ENCODE data around the gene ZNF682. TPM values are rescaled to one million over a fixed set of nuclear protein-coding genes. Genes with fewer than 3 reads are reported as not detected.
"Not testable (repeated sequence)": the region's sequence is repeated elsewhere in the genome, so short reads cannot be mapped to it uniquely, and the experiment has no call there.

The ZNF682 gene
- total RNA-seq, 1 experiment from 2014 or later, result 23.0 TPM

DNA sequence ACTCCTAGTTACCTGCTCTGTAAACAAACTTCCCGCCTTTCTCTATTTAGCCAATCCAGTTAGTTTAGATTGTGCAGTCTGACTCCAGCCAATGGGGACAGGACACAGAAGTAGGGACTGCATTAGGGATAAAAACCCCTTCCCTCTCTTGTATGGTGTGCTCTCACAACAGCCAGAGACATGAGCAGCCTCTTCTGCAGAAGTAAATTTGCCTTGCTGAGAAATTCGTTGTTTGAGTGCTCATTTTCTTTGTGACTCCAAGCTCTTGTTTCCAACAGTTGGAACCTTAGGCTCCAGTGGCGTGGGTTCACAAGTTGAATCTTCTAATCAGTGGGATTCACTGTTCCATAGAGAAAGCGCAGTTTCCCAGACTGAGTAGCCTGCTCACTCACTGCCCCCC is 72.4 kb downstream of the ZNF682 start:
- no peak for DNase-seq
- H3K4me2 ChIP-seq (ENCODE audit: insufficient read depth, insufficient read length, low read length), result no peak overlapping the region
- peaks cover 56 to 72% of the 10 kb centered on the region in 2 experiments for H3K9me3 Mint-ChIP-seq
- no peak overlapping the region for H2BK120ac ChIP-seq (ENCODE audit: low read depth, low read length, poor library complexity, severe bottlenecking)
- no peak overlapping the region for H3K18ac ChIP-seq (ENCODE audit: insufficient read length, low read depth, low read length)
- no peaks in the 10 kb centered on the region for H3K27me3 ChIP-seq (ENCODE audit: insufficient read depth, low read length)
- no peak overlapping the region for H2AFZ ChIP-seq (ENCODE audit: low read length)
- peaks cover 2% of the 10 kb centered on the region; the same call in 1 of the 2 replicates for H3K27me3 Mint-ChIP-seq (ENCODE audit: low read depth)
- no peak overlapping the region for H3K4me3 Mint-ChIP-seq
- H3T11ph ChIP-seq (ENCODE audit: low read length), result no peak overlapping the region
- H4K20me1 ChIP-seq (ENCODE audit: control insufficient read depth, insufficient read depth, insufficient read length), result no peaks in the 10 kb centered on the region
- no peak overlapping the region for H3K4ac ChIP-seq (ENCODE audit: low read depth, low read length)
- no peaks in the 10 kb centered on the region for H3K79me1 ChIP-seq (ENCODE audit: insufficient read depth, low read depth, low read length, poor library complexity, severe bottlenecking)
- no peak overlapping the region for H2BK20ac ChIP-seq (ENCODE audit: low read depth, low read length, poor library complexity, severe bottlenecking)
- peaks cover 0 to 2% of the 10 kb centered on the region in 2 experiments; a peak in 1 of 4 replicates for H3K4me1 Mint-ChIP-seq
- TF ChIP-seq, protein P1, sequence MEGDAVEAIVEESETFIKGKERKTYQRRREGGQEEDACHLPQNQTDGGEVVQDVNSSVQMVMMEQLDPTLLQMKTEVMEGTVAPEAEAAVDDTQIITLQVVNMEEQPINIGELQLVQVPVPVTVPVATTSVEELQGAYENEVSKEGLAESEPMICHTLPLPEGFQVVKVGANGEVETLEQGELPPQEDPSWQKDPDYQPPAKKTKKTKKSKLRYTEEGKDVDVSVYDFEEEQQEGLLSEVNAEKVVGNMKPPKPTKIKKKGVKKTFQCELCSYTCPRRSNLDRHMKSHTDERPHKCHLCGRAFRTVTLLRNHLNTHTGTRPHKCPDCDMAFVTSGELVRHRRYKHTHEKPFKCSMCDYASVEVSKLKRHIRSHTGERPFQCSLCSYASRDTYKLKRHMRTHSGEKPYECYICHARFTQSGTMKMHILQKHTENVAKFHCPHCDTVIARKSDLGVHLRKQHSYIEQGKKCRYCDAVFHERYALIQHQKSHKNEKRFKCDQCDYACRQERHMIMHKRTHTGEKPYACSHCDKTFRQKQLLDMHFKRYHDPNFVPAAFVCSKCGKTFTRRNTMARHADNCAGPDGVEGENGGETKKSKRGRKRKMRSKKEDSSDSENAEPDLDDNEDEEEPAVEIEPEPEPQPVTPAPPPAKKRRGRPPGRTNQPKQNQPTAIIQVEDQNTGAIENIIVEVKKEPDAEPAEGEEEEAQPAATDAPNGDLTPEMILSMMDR (conservative IDR thresholded peaks at IDR 0.05), result no peak
- no peaks in the 10 kb centered on the region for H3K79me2 ChIP-seq (ENCODE audit: insufficient read depth, low read length)
- no peak overlapping the region for H3K9ac ChIP-seq (ENCODE audit: extremely low read depth, insufficient read length, low read length)
- H2BK12ac ChIP-seq (ENCODE audit: insufficient read length, low read depth, low read length), result no peak overlapping the region
- no CpG with 5 or more reads among the region's 4 CpGs for WGBS (ENCODE audit: extremely low coverage, insufficient read length, low lambda C conversion rate)
- H4K91ac ChIP-seq (ENCODE audit: insufficient read length, low read depth, low read length), result no peak overlapping the region
- no peaks in the 10 kb centered on the region for H3K9me3 ChIP-seq (ENCODE audit: control insufficient read depth, low read depth, low read length)
- H4K5ac ChIP-seq (ENCODE audit: insufficient read length, low read depth, low read length), result no peak overlapping the region
- H2BK5ac ChIP-seq (ENCODE audit: insufficient read length, low read length), result no peak overlapping the region
- no peak overlapping the region for H4K8ac ChIP-seq (replicated peaks; ENCODE audit: insufficient read length, low read depth, low read length)
- H3K27ac ChIP-seq (ENCODE audit: insufficient read length, low read depth, low read length), result no peak overlapping the region
- peaks cover 17 to 29% (median 28%) of the 10 kb centered on the region in 3 experiments for H3K36me3 Mint-ChIP-seq (ENCODE audit: insufficient read depth in 1 of 3, low read depth in 3 of 3)
- H2AK5ac ChIP-seq (ENCODE audit: insufficient read length, low read length), result no peak overlapping the region
- no peaks in the 10 kb centered on the region for H3K4me1 ChIP-seq (ENCODE audit: insufficient read depth, low read length)
- no peak overlapping the region for H3K23ac ChIP-seq (ENCODE audit: insufficient read length, low read depth, low read length)
- H3K56ac ChIP-seq (ENCODE audit: insufficient read length, low read depth, low read length), result no peak overlapping the region
- no peak overlapping the region for H2BK15ac ChIP-seq (ENCODE audit: low read depth, low read length)
- H3K27ac Mint-ChIP-seq, result no peak overlapping the region
- no peaks in the 10 kb centered on the region for H3K23me2 ChIP-seq (ENCODE audit: insufficient read length, low read depth, low read length, poor library complexity, severe bottlenecking)
- H3K14ac ChIP-seq (ENCODE audit: insufficient read depth, low read length), result no peak overlapping the region

DNA sequence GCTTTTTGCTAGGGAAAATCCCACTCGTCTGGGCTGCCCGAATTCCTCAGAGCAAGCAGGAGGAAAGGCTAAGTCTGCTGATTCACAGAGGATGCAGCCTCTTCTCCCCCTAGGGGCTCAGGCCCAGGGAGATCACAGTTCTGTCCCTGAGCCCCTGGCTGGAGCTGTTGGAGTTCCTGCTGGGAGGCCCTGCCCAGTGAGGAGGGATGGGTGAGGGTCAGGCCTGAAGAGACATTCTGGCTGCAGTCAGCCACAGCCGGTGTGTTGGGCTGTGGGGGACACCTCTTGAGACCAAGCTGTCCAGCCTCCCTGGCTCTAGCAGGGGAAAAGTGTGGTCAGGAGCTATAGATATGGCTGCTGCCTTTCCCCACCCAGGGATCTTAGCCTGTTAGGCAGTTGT is 73.2 kb downstream of the ZNF682 start:
- H3K4me3 Mint-ChIP-seq; H3K23me2 ChIP-seq (ENCODE audit: insufficient read length, low read depth, low read length, poor library complexity, severe bottlenecking); H4K91ac ChIP-seq (ENCODE audit: insufficient read length, low read depth, low read length); H4K8ac ChIP-seq (replicated peaks; ENCODE audit: insufficient read length, low read depth, low read length); H3K79me1 ChIP-seq (ENCODE audit: insufficient read depth, low read depth, low read length, poor library complexity, severe bottlenecking); H3K27me3 ChIP-seq (ENCODE audit: insufficient read depth, low read length); H3K4me1 Mint-ChIP-seq; H3K4me1 ChIP-seq (ENCODE audit: insufficient read depth, low read length); DNase-seq; H2BK5ac ChIP-seq (ENCODE audit: insufficient read length, low read length); H3K79me2 ChIP-seq (ENCODE audit: insufficient read depth, low read length); H3K9ac ChIP-seq (ENCODE audit: extremely low read depth, insufficient read length, low read length); H2BK12ac ChIP-seq (ENCODE audit: insufficient read length, low read depth, low read length); H3K4me2 ChIP-seq (ENCODE audit: insufficient read depth, insufficient read length, low read length); H3K56ac ChIP-seq (ENCODE audit: insufficient read length, low read depth, low read length); H3K27ac Mint-ChIP-seq; H4K5ac ChIP-seq (ENCODE audit: insufficient read length, low read depth, low read length); H3T11ph ChIP-seq (ENCODE audit: low read length); H3K9me3 ChIP-seq (ENCODE audit: control insufficient read depth, low read depth, low read length); H2AFZ ChIP-seq (ENCODE audit: low read length); H3K23ac ChIP-seq (ENCODE audit: insufficient read length, low read depth, low read length); H2AK5ac ChIP-seq (ENCODE audit: insufficient read length, low read length); H3K14ac ChIP-seq (ENCODE audit: insufficient read depth, low read length); H2BK120ac ChIP-seq (ENCODE audit: low read depth, low read length, poor library complexity, severe bottlenecking); H2BK15ac ChIP-seq (ENCODE audit: low read depth, low read length); H2BK20ac ChIP-seq (ENCODE audit: low read depth, low read length, poor library complexity, severe bottlenecking); H3K4ac ChIP-seq (ENCODE audit: low read depth, low read length); H3K27ac ChIP-seq (ENCODE audit: insufficient read length, low read depth, low read length); H4K20me1 ChIP-seq (ENCODE audit: control insufficient read depth, insufficient read depth, insufficient read length); H3K18ac ChIP-seq (ENCODE audit: insufficient read length, low read depth, low read length); H3K27me3 Mint-ChIP-seq (ENCODE audit: low read depth): not testable (repeated sequence)
- Mint-ChIP-seq H3K9me3 (peaks cover 52 to 68% of the 10 kb centered on the region in 2 experiments), H3K36me3 (ENCODE audit: insufficient read depth in 1 of 3, low read depth in 3 of 3) (peaks cover 16 to 29% (median 28%) of the 10 kb centered on the region in 3 experiments)
- WGBS (ENCODE audit: extremely low coverage, insufficient read length, low lambda C conversion rate), result no CpG with 5 or more reads among the region's 3 CpGs

All from H9 (cell line).